Subcutaneous adipose tissue (tissue), 4 donors: Measurements from ENCODE around the gene QRICH2. TPM values are rescaled to one million over a fixed set of nuclear protein-coding genes. Genes with fewer than 3 reads are reported as not detected.

Experiments
- total RNA-seq, 4 donors: library from RNA; depleted of rRNA; stranded (reverse); fragments of >200 nt; gene quantifications; one replicate each; pipeline ENCODE4 v1.1.0, GENCODE V29; 2016
- TF ChIP-seq, protein P1 (sequence below): fragments of 450-650 bp; IDR thresholded peaks from one replicate; pipeline ENCODE4 v1.5.1; 2016; ENCODE audit warnings: low read depth, mild to moderate bottlenecking, control low read depth, antibody characterized with exemption, moderate library complexity

The QRICH2 gene, protein sequence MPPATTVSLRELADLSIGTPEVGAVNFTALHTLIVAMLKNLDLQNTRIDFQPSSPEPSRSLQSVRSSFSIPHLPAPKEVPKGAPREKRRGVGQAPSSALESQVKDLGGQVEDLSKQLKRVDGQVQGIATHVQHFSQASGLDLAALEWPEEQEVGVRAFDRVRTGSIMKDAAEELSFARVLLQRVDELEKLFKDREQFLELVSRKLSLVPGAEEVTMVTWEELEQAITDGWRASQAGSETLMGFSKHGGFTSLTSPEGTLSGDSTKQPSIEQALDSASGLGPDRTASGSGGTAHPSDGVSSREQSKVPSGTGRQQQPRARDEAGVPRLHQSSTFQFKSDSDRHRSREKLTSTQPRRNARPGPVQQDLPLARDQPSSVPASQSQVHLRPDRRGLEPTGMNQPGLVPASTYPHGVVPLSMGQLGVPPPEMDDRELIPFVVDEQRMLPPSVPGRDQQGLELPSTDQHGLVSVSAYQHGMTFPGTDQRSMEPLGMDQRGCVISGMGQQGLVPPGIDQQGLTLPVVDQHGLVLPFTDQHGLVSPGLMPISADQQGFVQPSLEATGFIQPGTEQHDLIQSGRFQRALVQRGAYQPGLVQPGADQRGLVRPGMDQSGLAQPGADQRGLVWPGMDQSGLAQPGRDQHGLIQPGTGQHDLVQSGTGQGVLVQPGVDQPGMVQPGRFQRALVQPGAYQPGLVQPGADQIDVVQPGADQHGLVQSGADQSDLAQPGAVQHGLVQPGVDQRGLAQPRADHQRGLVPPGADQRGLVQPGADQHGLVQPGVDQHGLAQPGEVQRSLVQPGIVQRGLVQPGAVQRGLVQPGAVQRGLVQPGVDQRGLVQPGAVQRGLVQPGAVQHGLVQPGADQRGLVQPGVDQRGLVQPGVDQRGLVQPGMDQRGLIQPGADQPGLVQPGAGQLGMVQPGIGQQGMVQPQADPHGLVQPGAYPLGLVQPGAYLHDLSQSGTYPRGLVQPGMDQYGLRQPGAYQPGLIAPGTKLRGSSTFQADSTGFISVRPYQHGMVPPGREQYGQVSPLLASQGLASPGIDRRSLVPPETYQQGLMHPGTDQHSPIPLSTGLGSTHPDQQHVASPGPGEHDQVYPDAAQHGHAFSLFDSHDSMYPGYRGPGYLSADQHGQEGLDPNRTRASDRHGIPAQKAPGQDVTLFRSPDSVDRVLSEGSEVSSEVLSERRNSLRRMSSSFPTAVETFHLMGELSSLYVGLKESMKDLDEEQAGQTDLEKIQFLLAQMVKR (N-terminal part only)
- 1 to 10 TPM in 3 of 4 donors, under 1 TPM in 1; 0.33 to 2.2 (median 1.4) TPM for total RNA-seq

DNA sequence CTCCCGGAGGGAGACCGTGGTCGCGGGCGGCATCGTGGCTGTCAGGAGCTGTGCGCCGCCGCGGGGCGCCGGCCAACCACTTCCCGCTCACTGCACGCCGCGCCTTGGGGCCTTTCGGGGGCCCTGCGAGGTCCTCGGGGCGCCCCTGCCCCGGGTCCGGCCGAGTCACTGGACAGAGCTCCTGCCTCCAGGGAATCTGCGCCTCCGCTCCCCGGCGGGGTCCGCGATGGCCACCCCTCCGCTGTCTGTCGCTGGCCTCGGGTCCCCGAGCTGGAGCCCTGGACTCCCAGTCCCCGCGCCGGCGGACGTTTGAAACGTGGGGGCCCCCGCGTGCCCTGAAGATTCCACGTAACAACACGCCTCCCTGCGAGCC lies at the start of gene QRICH2:
Gene QRICH2 (minus strand): TSS at position 311 of the 373 bp plus-strand sequence. CDS start 278 bp downstream, at position 33.
- TF ChIP-seq, protein P1, sequence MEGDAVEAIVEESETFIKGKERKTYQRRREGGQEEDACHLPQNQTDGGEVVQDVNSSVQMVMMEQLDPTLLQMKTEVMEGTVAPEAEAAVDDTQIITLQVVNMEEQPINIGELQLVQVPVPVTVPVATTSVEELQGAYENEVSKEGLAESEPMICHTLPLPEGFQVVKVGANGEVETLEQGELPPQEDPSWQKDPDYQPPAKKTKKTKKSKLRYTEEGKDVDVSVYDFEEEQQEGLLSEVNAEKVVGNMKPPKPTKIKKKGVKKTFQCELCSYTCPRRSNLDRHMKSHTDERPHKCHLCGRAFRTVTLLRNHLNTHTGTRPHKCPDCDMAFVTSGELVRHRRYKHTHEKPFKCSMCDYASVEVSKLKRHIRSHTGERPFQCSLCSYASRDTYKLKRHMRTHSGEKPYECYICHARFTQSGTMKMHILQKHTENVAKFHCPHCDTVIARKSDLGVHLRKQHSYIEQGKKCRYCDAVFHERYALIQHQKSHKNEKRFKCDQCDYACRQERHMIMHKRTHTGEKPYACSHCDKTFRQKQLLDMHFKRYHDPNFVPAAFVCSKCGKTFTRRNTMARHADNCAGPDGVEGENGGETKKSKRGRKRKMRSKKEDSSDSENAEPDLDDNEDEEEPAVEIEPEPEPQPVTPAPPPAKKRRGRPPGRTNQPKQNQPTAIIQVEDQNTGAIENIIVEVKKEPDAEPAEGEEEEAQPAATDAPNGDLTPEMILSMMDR, result no peak

DNA sequence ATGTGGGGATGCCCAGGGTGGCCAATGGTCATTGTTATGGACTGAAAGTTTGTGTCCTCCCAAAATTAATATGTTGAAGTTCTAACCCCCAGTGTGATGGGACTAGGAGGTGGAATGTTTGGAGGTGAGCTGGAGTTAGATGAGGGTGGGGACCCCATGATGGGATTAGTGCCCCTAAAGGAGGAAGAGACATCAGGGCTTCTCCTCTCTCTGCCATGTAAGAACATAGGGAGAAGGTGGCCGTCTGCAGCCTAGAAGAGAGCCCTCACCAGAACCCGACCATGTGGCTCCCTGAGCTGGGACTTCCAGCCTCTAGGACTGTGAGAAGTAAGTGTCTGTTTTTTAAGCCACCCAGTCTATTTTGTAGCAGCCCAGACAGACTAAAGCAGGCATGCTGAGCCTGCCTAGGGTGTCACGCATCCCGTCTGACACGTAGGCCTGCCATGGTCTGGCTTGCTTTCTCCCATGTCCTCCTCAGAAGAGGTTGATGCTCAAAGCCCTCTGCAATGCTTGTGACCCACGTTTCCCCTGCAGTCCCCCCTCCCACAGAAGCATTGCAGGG lies 49.6 kb upstream of the QRICH2 start:
- TF ChIP-seq, protein P1, result no peak

DNA sequence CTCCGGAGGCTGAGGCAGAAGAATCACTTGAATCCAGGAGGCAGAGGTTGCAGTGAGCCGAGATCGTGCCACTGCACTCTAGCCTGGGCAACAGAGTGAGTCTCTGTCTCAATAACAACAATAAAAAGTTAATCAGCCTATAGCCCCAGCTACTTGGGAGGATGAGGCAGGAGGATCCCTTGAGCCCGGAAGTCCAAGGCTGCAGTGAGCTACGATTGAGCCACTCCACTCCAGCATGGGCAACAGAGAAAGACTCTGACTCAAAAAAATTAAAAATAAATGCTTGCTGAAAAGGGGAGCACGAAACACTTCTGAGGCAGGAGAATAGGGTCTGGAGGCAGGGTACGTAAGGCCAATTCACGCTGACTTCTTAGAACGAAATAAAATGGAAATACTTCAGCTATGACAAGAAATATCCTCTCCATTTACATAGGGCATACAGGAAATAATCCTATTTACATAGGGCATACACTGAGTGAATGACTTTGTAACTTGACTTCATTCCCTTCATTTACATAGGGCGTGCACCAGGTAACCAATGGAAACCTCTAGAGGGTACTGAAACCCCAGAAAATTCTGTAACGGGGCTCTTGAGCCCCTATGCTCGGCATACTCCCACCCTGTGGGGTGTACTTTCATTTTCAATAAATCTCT lies 48.9 kb upstream of the QRICH2 start:
- TF ChIP-seq, protein P1, result no peak

DNA sequence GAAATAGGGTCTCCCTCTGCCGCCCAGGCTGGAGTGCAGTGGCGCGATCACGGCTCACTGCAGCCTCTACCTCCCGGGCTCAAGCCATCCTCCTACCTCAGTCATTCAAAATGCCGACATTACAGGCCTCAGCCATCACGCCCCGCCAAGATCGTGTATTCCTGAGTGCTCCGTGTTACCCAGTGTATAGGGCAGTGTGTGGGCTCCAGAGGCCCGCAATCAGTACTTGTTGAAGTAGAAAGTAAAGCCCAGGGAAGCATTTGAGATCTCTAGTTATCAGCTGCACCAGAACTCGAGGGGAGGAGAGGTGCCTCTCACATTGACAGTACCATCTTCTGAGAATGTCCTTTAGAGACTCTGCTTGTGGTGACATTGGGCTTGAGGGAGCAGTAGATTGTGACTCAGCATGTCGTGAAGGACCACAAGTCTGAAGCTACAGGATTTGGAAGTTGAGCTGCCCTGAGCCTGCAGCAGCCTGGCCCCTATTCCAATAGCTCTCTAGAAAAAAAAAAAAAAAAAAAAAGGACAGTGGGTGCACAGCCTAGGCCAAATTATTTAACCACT lies 46.8 kb upstream of the QRICH2 start:
- TF ChIP-seq, protein P1, result no peak

DNA sequence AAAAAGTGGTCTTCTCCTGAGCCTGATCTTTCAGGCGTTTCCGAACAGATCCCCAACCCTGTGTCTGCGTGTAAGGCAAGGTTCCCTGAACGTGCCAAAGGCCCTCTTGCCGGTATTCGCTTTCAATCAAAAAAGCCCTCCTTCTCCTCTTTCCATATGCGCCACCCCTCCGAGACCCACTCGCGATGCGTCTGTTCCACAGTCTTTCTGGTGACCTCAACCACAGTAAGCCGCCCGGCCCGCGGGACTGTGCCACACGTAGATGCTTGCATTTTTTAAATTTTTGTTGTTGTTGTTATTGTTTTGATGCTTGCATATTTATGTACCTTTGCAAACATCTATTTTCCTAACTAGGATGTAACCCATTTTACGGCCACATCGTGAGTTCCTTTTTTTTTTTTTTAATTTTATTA lies 46.2 kb upstream of the QRICH2 start:
- TF ChIP-seq, protein P1, result no peak

DNA sequence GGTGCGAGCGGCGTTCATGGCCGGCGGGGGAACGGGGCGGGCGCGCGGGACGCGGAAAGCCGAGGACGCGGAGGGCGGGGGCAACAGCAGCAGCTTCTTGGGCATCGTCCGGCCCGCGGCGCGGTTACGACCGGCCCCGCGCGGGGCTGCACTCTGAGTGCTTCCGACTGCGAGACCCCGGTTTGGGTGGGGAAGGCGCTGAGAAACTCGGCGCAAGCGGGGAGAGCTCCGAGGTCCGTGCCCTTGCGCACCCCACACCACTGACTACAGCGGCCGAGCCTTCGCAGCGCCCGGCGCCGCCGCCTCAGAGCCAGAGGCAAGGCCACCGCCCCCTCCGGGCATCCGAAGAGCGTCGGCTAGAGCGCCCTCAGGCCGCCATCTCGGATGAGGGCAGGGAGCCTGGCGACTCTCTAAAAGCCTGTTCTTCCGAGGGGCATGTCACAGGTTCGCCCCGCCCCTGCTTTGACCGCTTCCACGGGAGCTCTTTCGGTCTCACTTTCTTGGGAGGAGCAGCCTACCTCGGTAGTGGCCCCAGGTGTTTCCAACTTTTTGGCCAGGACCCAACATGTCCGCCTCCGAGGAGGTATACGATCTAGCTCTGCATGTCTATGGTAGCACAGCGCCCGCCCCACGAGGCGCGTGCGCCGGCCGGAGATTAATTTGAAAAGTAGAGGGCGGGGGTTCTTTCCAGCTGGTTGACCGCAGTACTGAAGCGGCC lies 45.7 kb upstream of the QRICH2 start, which contains the start of gene PRPSAP1:
Gene PRPSAP1 (minus strand): TSS at position 318 of the 718 bp plus-strand sequence. CDS start 213 bp downstream, at position 105.
- TF ChIP-seq, protein P1, result no peak
